ENCODE results near the gene ESCO1. TPM values are rescaled to one million over a fixed set of nuclear protein-coding genes. Genes with fewer than 3 reads are reported as not detected.

Gene ESCO1
- 10 to 100 TPM; 20.2 to 20.6 TPM for total RNA-seq

GRCh38 chr18:21600526-21601410 lies at the start of gene ESCO1:
Gene ESCO1, minus strand, starts transcription at chr18:21600704. Its CDS starts 25,861 bp downstream, at chr18:21574843.

GRCh38 chr18:21612125-21613039 lies 11.9 kb upstream of the ESCO1 start, which contains the start of gene SNRPD1:
Gene SNRPD1, plus strand, starts transcription at chr18:21612314. Its CDS starts 116 bp downstream, at chr18:21612430.

Other genes starting within 250 kb of the ESCO1 start
- gene SNRPD1, start 11.6 kb upstream of the ESCO1 start, total RNA-seq: 10 to 100 TPM; 79.0 to 81.2 TPM
- 10 to 100 TPM; 44.3 to 45.2 TPM for gene ABHD3, start 104.1 kb upstream of the ESCO1 start, total RNA-seq
- gene MIB1, start 140.1 kb upstream of the ESCO1 start, total RNA-seq: 10 to 100 TPM; 37.3 to 39.4 TPM